ENCODE results near the gene USH2A. TPM values are rescaled to one million over a fixed set of nuclear protein-coding genes. Genes with fewer than 3 reads are reported as not detected.

The USH2A gene
- total RNA-seq, 1 experiment from 2014 or later = not detected

DNA sequence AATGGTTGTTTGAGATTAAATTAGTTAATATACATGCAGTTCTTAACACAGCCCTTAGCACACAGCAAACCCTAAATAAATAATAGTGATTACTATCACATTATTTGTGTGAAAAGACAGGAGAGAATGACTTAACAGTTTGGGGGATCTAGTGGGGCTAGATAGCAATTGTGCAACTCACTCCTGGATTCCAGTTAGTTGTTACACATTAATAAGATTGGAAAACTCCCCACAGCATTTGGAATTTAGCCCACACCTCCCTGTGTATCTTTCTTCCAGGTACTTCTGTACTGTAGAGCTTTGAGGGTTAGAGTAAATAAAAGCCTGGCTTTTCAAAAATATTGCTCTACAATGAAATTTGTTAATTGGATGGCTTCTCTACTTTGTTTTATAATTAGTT lies 763.0 kb downstream of the USH2A start:
- ATAC-seq (no peak), DNase-seq (ENCODE audit: low read depth, low spot score) (no peak)
- Histone ChIP-seq H3K36me3 (ENCODE audit: control insufficient read depth in 1 of 2, insufficient read depth in 2 of 2, low read length in 2 of 2) (no peaks in the 10 kb centered on the region), H3K4me2 (ENCODE audit: low read length) (no peak overlapping the region), H3K9me3 (ENCODE audit: control insufficient read depth in 1 of 2, insufficient read depth in 1 of 2, low read depth in 1 of 2, low read length in 2 of 2) (no peaks in the 10 kb centered on the region), H3K9me2 (ENCODE audit: insufficient read depth) (no peaks in the 10 kb centered on the region), H3K4me3 (replicated peaks in 1 of 2; ENCODE audit: low read depth in 1 of 2, low read length in 2 of 2) (no peak overlapping the region), H4K20me1 (ENCODE audit: insufficient read depth) (no peaks in the 10 kb centered on the region), H3K4me1 (ENCODE audit: control insufficient read depth in 1 of 2, insufficient read depth in 2 of 2, low read length in 2 of 2) (no peaks in the 10 kb centered on the region), H3K9ac (ENCODE audit: low read length) (no peak overlapping the region), H3K79me2 (ENCODE audit: insufficient read depth, low read length) (no peaks in the 10 kb centered on the region), H3K27me3 (ENCODE audit: insufficient read depth, low read length) (no peaks in the 10 kb centered on the region), H2AFZ (ENCODE audit: low read depth, low read length, poor library complexity, severe bottlenecking) (no peak overlapping the region), H3K27ac (ENCODE audit: low read depth, low read length) (no peak overlapping the region)
- RAD21 ChIA-PET (ENCODE audit: low non-redundant PET in 1 of 2, low total read pairs in 2 of 2, uncharacterized antibody in 2 of 2, unreplicated experiment in 2 of 2) = no interaction called here
- intact Hi-C loops (cut with micrococcal nuclease) = no loop called here
- BruUV-seq (replicated peaks) = no TSS peak
- CTCF ChIA-PET = no interaction called here
- POLR2A ChIA-PET = no interaction called here
- TF ChIP-seq FOSL1 (IDR thresholded peaks at IDR 0.05; ENCODE audit: low read depth) (no peak), TCF7L2 (IDR thresholded peaks at IDR 0.05; ENCODE audit: borderline replicate concordance, extremely low read depth, insufficient read depth, insufficient read length) (no peak), EZH2phosphoT487 (IDR thresholded peaks at IDR 0.05; ENCODE audit: borderline replicate concordance) (no peak), ZFX (IDR thresholded peaks at IDR 0.05) (no peak), CBX3 (IDR thresholded peaks at IDR 0.05; ENCODE audit: low read depth) (no peak), EGR1 (IDR thresholded peaks at IDR 0.05; ENCODE audit: low read depth) (no peak), EZH2 (IDR thresholded peaks at IDR 0.05) (no peak), SRF (IDR thresholded peaks at IDR 0.05; ENCODE audit: low read depth) (no peak), POLR2A (IDR thresholded peaks at IDR 0.05; ENCODE audit: borderline replicate concordance, extremely low read depth, insufficient read depth, insufficient read length) (no peak), SIN3A (IDR thresholded peaks at IDR 0.05; ENCODE audit: low read depth) (no peak), RAD21 (IDR thresholded peaks at IDR 0.05; ENCODE audit: low read depth) (no peak), SP1 (IDR thresholded peaks at IDR 0.05; ENCODE audit: low read depth) (no peak)
- TF ChIP-seq, protein P1, sequence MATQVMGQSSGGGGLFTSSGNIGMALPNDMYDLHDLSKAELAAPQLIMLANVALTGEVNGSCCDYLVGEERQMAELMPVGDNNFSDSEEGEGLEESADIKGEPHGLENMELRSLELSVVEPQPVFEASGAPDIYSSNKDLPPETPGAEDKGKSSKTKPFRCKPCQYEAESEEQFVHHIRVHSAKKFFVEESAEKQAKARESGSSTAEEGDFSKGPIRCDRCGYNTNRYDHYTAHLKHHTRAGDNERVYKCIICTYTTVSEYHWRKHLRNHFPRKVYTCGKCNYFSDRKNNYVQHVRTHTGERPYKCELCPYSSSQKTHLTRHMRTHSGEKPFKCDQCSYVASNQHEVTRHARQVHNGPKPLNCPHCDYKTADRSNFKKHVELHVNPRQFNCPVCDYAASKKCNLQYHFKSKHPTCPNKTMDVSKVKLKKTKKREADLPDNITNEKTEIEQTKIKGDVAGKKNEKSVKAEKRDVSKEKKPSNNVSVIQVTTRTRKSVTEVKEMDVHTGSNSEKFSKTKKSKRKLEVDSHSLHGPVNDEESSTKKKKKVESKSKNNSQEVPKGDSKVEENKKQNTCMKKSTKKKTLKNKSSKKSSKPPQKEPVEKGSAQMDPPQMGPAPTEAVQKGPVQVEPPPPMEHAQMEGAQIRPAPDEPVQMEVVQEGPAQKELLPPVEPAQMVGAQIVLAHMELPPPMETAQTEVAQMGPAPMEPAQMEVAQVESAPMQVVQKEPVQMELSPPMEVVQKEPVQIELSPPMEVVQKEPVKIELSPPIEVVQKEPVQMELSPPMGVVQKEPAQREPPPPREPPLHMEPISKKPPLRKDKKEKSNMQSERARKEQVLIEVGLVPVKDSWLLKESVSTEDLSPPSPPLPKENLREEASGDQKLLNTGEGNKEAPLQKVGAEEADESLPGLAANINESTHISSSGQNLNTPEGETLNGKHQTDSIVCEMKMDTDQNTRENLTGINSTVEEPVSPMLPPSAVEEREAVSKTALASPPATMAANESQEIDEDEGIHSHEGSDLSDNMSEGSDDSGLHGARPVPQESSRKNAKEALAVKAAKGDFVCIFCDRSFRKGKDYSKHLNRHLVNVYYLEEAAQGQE (IDR thresholded peaks at IDR 0.05; ENCODE audit: low read depth) = no peak
- TF ChIP-seq, protein P2, sequence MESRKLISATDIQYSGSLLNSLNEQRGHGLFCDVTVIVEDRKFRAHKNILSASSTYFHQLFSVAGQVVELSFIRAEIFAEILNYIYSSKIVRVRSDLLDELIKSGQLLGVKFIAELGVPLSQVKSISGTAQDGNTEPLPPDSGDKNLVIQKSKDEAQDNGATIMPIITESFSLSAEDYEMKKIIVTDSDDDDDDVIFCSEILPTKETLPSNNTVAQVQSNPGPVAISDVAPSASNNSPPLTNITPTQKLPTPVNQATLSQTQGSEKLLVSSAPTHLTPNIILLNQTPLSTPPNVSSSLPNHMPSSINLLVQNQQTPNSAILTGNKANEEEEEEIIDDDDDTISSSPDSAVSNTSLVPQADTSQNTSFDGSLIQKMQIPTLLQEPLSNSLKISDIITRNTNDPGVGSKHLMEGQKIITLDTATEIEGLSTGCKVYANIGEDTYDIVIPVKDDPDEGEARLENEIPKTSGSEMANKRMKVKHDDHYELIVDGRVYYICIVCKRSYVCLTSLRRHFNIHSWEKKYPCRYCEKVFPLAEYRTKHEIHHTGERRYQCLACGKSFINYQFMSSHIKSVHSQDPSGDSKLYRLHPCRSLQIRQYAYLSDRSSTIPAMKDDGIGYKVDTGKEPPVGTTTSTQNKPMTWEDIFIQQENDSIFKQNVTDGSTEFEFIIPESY (IDR thresholded peaks at IDR 0.05; ENCODE audit: extremely low read depth, insufficient replicate concordance, low read length) = no peak
- TF ChIP-seq, protein P3, sequence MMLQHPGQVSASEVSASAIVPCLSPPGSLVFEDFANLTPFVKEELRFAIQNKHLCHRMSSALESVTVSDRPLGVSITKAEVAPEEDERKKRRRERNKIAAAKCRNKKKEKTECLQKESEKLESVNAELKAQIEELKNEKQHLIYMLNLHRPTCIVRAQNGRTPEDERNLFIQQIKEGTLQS (IDR thresholded peaks at IDR 0.05) = no peak
- TF ChIP-seq, protein P4, sequence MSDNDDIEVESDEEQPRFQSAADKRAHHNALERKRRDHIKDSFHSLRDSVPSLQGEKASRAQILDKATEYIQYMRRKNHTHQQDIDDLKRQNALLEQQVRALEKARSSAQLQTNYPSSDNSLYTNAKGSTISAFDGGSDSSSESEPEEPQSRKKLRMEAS (IDR thresholded peaks at IDR 0.05) = no peak

Measured in HCT116 (cell line).